K562 (cell line): ENCODE data around the gene TXNRD2. TPM values are rescaled to one million over a fixed set of nuclear protein-coding genes. Genes with fewer than 3 reads are reported as not detected.

ENCODE experiments used
- ATF1 ChIP-seq, 2 experiments: fragments of 450-650 bp in 1 of 2; IDR thresholded peaks; 2 replicates each; pipeline ENCODE4 v1.6.1; 2016; ENCODE audit warnings: missing compliant biosample characterization in 1 of 2, missing genetic modification characterization in 1 of 2
- CAMTA2 ChIP-seq: fragments of 250-450 bp; sonication (Bioruptor Pico); conservative IDR thresholded peaks from 2 replicates; pipeline ENCODE4 v1.5.1; 2022
- CBX3 ChIP-seq, 2 experiments: IDR thresholded peaks; 1 replicate in 1 of 2; 2 replicates in 1 of 2; pipeline ENCODE4 v1.6.1; 2012; ENCODE audit warnings: inconsistent platforms in 2 of 2, low read length in 2 of 2, borderline replicate concordance in 1 of 2, control low read depth in 1 of 2
- E4F1 ChIP-seq: fragments of 250-450 bp; sonication (Bioruptor Pico); IDR thresholded peaks from 2 replicates; pipeline ENCODE4 v1.5.0; 2021; ENCODE audit warnings: mild to moderate bottlenecking, borderline replicate concordance
- FOXP1 ChIP-seq: sonication (generic); formaldehyde crosslinking; IDR thresholded peaks from 2 replicates; pipeline ENCODE4 v1.8.0; 2022; ENCODE audit warnings: mild to moderate bottlenecking, missing genetic modification reagents
- HDAC1 ChIP-seq, 2 experiments: fragments of 450-650 bp; IDR thresholded peaks; 2 replicates each; pipeline ENCODE4 v1.6.1; 2016 to 2017; ENCODE audit warnings: inconsistent platforms in 1 of 2, mild to moderate bottlenecking in 1 of 2, moderate library complexity in 1 of 2
- KDM5B ChIP-seq: fragments of 200-600 bp; sonication (generic); IDR thresholded peaks from 2 replicates; pipeline ENCODE4 v1.6.1; 2012; ENCODE audit warnings: low read depth, mild to moderate bottlenecking, moderate library complexity, low read length, control low read depth, inconsistent platforms; ENCODE audit not compliant: insufficient replicate concordance
- RBM25 ChIP-seq: fragments of 200-400 bp; formaldehyde crosslinking; IDR thresholded peaks from 2 replicates; pipeline ENCODE4 v1.6.1; 2018; ENCODE audit warnings: low read length, low read depth, moderate library complexity; ENCODE audit not compliant: severe bottlenecking
- ZBTB1 ChIP-seq: sonication (generic); formaldehyde crosslinking; IDR thresholded peaks from 2 replicates; pipeline ENCODE4 v1.8.1; 2023; ENCODE audit warnings: missing genetic modification reagents, low read depth, mild to moderate bottlenecking, borderline replicate concordance
- ZNF384 ChIP-seq: IDR thresholded peaks from 2 replicates; pipeline ENCODE4 v1.6.1; 2012; ENCODE audit warnings: low read depth, low read length, improper control_type of control experiment
- ZNF507 ChIP-seq: conservative IDR thresholded peaks from 2 replicates; pipeline ENCODE4 v1.6.1; 2017; ENCODE audit warnings: missing genetic modification characterization, missing compliant biosample characterization
- polyA plus RNA-seq, 8 experiments: library from polyadenylated mRNA; depleted of rRNA in 4 of 8; stranded (reverse) in 5 of 8; unstranded in 3 of 8; fragments of >200 nt; fragmentation: Nextera tagmentation in 2 of 8; fragmentation: Illumina TruSeq in 1 of 8; extraction: Ambion mirVana in 2 of 8; extraction: Trizol in 1 of 8; gene quantifications; 2 replicates each; pipeline versions ENCODE4 v1.2.1 to v1.2.3, GENCODE V29; 2011 to 2014; ENCODE audit warnings: inconsistent platforms in 1 of 8, missing spikeins in 1 of 8
- total RNA-seq, 7 experiments: library from RNA; depleted of rRNA in 6 of 7; stranded (reverse); fragments of >200 nt in 6 of 7; fragmentation: Illumina TruSeq in 2 of 7; extraction: Trizol in 2 of 7; gene quantifications; 2 replicates each; pipeline versions ENCODE4 v1.2.1 to v1.2.3, GENCODE V29; 2011 to 2021; ENCODE audit warnings: low replicate concordance in 1 of 7
- TF ChIP-seq, protein P1 (sequence below), 2 experiments: fragments of 450-650 bp; formaldehyde crosslinking in 1 of 2; IDR thresholded peaks; 2 replicates each; pipeline versions ENCODE4 v1.4.0 to v1.6.1; 2014 to 2020; ENCODE audit warnings: mild to moderate bottlenecking in 2 of 2, borderline replicate concordance in 1 of 2, low read depth in 1 of 2
- TF ChIP-seq, protein P2 (sequence below), 3 experiments: IDR thresholded peaks in 2 of 3; conservative IDR thresholded peaks in 1 of 3; 2 replicates each; pipeline ENCODE4 v1.5.1; 2011 to 2012; ENCODE audit warnings: low read length in 3 of 3, mild to moderate bottlenecking in 3 of 3, control low read depth in 2 of 3, improper control_type of control experiment in 1 of 3, inconsistent platforms in 1 of 3, low read depth in 1 of 3, mixed read lengths in 1 of 3, moderate library complexity in 1 of 3; ENCODE audit not compliant: insufficient read depth in 2 of 3

Gene TXNRD2
- total and polyA plus RNA-seq, 9 of the 15 experiments (the other 6 are each of a cell fraction or from before 2014, with no cell fraction given) = 3.3 to 80.2 (median 49.4) TPM

GRCh38 chr22:19959587-19960490 lies 18.2 kb upstream of the TXNRD2 start (continued):
- peak; percentile 71 for TF ChIP-seq KDM5B
- TF ChIP-seq ZNF384 = no peak
- TF ChIP-seq, protein P1, sequence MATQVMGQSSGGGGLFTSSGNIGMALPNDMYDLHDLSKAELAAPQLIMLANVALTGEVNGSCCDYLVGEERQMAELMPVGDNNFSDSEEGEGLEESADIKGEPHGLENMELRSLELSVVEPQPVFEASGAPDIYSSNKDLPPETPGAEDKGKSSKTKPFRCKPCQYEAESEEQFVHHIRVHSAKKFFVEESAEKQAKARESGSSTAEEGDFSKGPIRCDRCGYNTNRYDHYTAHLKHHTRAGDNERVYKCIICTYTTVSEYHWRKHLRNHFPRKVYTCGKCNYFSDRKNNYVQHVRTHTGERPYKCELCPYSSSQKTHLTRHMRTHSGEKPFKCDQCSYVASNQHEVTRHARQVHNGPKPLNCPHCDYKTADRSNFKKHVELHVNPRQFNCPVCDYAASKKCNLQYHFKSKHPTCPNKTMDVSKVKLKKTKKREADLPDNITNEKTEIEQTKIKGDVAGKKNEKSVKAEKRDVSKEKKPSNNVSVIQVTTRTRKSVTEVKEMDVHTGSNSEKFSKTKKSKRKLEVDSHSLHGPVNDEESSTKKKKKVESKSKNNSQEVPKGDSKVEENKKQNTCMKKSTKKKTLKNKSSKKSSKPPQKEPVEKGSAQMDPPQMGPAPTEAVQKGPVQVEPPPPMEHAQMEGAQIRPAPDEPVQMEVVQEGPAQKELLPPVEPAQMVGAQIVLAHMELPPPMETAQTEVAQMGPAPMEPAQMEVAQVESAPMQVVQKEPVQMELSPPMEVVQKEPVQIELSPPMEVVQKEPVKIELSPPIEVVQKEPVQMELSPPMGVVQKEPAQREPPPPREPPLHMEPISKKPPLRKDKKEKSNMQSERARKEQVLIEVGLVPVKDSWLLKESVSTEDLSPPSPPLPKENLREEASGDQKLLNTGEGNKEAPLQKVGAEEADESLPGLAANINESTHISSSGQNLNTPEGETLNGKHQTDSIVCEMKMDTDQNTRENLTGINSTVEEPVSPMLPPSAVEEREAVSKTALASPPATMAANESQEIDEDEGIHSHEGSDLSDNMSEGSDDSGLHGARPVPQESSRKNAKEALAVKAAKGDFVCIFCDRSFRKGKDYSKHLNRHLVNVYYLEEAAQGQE (IDR thresholded peaks at IDR 0.05; ENCODE audit: borderline replicate concordance) = no peak
- TF ChIP-seq, protein P1 (CRISPR knock-in tag; IDR thresholded peaks at IDR 0.05; ENCODE audit: low read depth) = peak; percentile 73
- no peak for TF ChIP-seq E4F1 (CRISPR knock-in tag)
- TF ChIP-seq CAMTA2 (CRISPR knock-in tag) = 0 out of 2 replicates have a peak, but pooled peaks have one; percentile 81
- no peak for TF ChIP-seq ZNF507
- no peak for TF ChIP-seq FOXP1 (CRISPR knock-in tag)
- TF ChIP-seq ATF1 (CRISPR knock-in tag; IDR thresholded peaks at IDR 0.05) = no peak
- no peak for TF ChIP-seq ATF1 (tag; IDR thresholded peaks at IDR 0.05)
- no peak for TF ChIP-seq HDAC1 (IDR thresholded peaks at IDR 0.05)
- TF ChIP-seq CBX3 (IDR thresholded peaks at IDR 0.05; ENCODE audit: borderline replicate concordance in 1 of 2, low read length in 2 of 2) = no peak
- TF ChIP-seq ZBTB1 (CRISPR knock-in tag) = no peak
- TF ChIP-seq RBM25 = no peak
- TF ChIP-seq, protein P2, sequence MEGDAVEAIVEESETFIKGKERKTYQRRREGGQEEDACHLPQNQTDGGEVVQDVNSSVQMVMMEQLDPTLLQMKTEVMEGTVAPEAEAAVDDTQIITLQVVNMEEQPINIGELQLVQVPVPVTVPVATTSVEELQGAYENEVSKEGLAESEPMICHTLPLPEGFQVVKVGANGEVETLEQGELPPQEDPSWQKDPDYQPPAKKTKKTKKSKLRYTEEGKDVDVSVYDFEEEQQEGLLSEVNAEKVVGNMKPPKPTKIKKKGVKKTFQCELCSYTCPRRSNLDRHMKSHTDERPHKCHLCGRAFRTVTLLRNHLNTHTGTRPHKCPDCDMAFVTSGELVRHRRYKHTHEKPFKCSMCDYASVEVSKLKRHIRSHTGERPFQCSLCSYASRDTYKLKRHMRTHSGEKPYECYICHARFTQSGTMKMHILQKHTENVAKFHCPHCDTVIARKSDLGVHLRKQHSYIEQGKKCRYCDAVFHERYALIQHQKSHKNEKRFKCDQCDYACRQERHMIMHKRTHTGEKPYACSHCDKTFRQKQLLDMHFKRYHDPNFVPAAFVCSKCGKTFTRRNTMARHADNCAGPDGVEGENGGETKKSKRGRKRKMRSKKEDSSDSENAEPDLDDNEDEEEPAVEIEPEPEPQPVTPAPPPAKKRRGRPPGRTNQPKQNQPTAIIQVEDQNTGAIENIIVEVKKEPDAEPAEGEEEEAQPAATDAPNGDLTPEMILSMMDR (IDR thresholded peaks at IDR 0.05 in 2 of 3, conservative IDR thresholded peaks at IDR 0.05 in 1 of 3; ENCODE audit: insufficient read depth in 2 of 3, low read depth in 1 of 3, low read length in 3 of 3) = no peak
